Mesendoderm (in vitro differentiated cells): Measurements from ENCODE around the gene CTNND2.
A peak's percentile ranks its signal among the peaks of the same experiment; 100 is the strongest.

Source experiments
- DNase-seq: peaks from one replicate; pipeline ENCODE4 v3.0.0; 2013
- H2AK5ac ChIP-seq: 2 replicates; pipeline ENCODE4 v1.6.1; 2013; ENCODE audit warnings: low read length, inconsistent platforms
- H2BK120ac ChIP-seq: 2 replicates; pipeline ENCODE4 v1.6.1; 2013; ENCODE audit warnings: low read depth, mild to moderate bottlenecking, low read length, moderate library complexity, mixed read lengths
- H2BK15ac ChIP-seq: replicated peaks from 2 replicates; pipeline ENCODE4 v1.6.1; 2013; ENCODE audit warnings: low read depth, mild to moderate bottlenecking, moderate library complexity
- H2BK5ac ChIP-seq: 2 replicates; pipeline ENCODE4 v1.6.1; 2013; ENCODE audit warnings: low read length, inconsistent platforms
- H3K18ac ChIP-seq: 2 replicates; pipeline ENCODE4 v1.6.1; 2013; ENCODE audit warnings: mild to moderate bottlenecking, low read length, mixed read lengths
- H3K23ac ChIP-seq: one replicate; pipeline ENCODE4 v1.6.1; 2013; ENCODE audit warnings: low read length
- H3K27ac ChIP-seq: 2 replicates; pipeline ENCODE4 v1.5.1; 2013; ENCODE audit warnings: low read depth, mild to moderate bottlenecking, inconsistent platforms, low read length, moderate library complexity
- H3K27me3 ChIP-seq: 2 replicates; pipeline ENCODE4 v1.6.1; 2013; ENCODE audit warnings: low read length, control low read depth, mild to moderate bottlenecking, inconsistent platforms; ENCODE audit not compliant: insufficient read depth, poor library complexity
- H3K36me3 ChIP-seq: 2 replicates; pipeline ENCODE4 v1.6.1; 2013; ENCODE audit warnings: low read length, inconsistent platforms; ENCODE audit not compliant: control insufficient read depth, insufficient read depth
- H3K4ac ChIP-seq: one replicate; pipeline ENCODE4 v1.6.1; 2013; ENCODE audit warnings: low read depth, mild to moderate bottlenecking, low read length, moderate library complexity
- H3K4me1 ChIP-seq: 2 replicates; pipeline ENCODE4 v1.6.1; 2013; ENCODE audit warnings: low read depth, low read length, inconsistent platforms; ENCODE audit not compliant: control insufficient read depth
- H3K4me2 ChIP-seq: 2 replicates; pipeline ENCODE4 v1.6.1; 2013; ENCODE audit warnings: low read length
- H3K4me3 ChIP-seq: 2 replicates; pipeline ENCODE4 v1.5.1; 2013; ENCODE audit warnings: mild to moderate bottlenecking, low read length
- H3K56ac ChIP-seq: one replicate; pipeline ENCODE4 v1.6.1; 2013; ENCODE audit warnings: low read length
- H3K79me1 ChIP-seq: 2 replicates; pipeline ENCODE4 v1.6.1; 2013; ENCODE audit warnings: low read length, inconsistent platforms
- H3K79me2 ChIP-seq: 2 replicates; pipeline ENCODE4 v1.6.1; 2013; ENCODE audit warnings: mild to moderate bottlenecking, low read length; ENCODE audit not compliant: control insufficient read depth, insufficient read depth
- H3K9ac ChIP-seq: 2 replicates; pipeline ENCODE4 v1.6.1; 2013; ENCODE audit warnings: low read length, inconsistent platforms
- H4K5ac ChIP-seq: one replicate; pipeline ENCODE4 v1.6.1; 2013; ENCODE audit warnings: low read length
- H4K8ac ChIP-seq: one replicate; pipeline ENCODE4 v1.6.1; 2013; ENCODE audit warnings: low read depth, mild to moderate bottlenecking, control low read depth, low read length, moderate library complexity
- WGBS: extraction: QIAGEN DNeasy Blood & Tissue Kit; methylation state at CpG from one replicate; pipeline ENCODE4 v1.1.7; 2013; ENCODE audit warnings: low lambda C conversion rate, missing lambda C conversion rate; ENCODE audit not compliant: insufficient coverage; ENCODE audit errors: extremely low coverage; 5-methylcytosine and 5-hydroxymethylcytosine counted together

Gene CTNND2

GRCh38 chr5:11153670-11154382, 750.4 kb downstream of the CTNND2 start:
- no peaks in the 10 kb centered on the region for H3K4me1 ChIP-seq
- no peak overlapping the region for H3K4ac ChIP-seq
- no peak overlapping the region for H3K23ac ChIP-seq
- no peaks in the 10 kb centered on the region for H3K79me2 ChIP-seq
- H3K27me3 ChIP-seq = no peaks in the 10 kb centered on the region
- H2BK5ac ChIP-seq = no peak overlapping the region
- H2AK5ac ChIP-seq = no peak overlapping the region
- H3K79me1 ChIP-seq = no peaks in the 10 kb centered on the region
- no peak overlapping the region for H3K18ac ChIP-seq
- no peak overlapping the region for H4K8ac ChIP-seq
- no peak for DNase-seq
- no peak overlapping the region for H3K9ac ChIP-seq
- no peaks in the 10 kb centered on the region for H3K36me3 ChIP-seq
- no peak overlapping the region for H4K5ac ChIP-seq
- no peak overlapping the region for H3K56ac ChIP-seq
- no peak overlapping the region for H3K4me3 ChIP-seq
- H3K4me2 ChIP-seq = no peak overlapping the region
- H3K27ac ChIP-seq = no peak overlapping the region
- H2BK15ac ChIP-seq = no peak overlapping the region
- no peak overlapping the region for H2BK120ac ChIP-seq
- WGBS = no CpG with 5 or more reads among the region's 12 CpGs

DNA sequence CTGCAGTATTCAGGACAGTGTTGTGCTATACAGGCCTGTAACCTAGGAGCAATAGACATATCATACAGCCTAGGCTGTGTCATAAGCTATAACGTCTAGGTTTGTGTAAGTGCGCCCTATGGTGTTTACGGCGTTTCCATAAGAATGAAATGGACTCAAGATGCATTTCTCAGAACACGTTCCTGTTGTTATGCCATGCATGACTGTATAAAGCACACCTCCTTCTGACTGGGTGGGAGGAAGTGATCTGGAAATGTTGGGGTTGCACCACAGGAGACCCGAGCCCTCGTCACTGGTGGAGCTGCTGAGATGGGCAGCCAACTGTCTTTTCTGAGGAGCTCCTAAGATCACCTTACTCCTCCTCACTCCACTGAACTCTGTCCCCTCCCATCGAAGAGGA, 751.9 kb downstream of the CTNND2 start:
- H3K4me1 ChIP-seq = no peaks in the 10 kb centered on the region
- H3K23ac ChIP-seq = no peak overlapping the region
- H3K4me2 ChIP-seq = no peak overlapping the region
- no peak overlapping the region for H2BK120ac ChIP-seq
- H3K27ac ChIP-seq = no peak overlapping the region
- no peak overlapping the region for H4K5ac ChIP-seq
- no peak overlapping the region for H3K56ac ChIP-seq
- H2AK5ac ChIP-seq = no peak overlapping the region
- no peak overlapping the region for H3K18ac ChIP-seq
- no peaks in the 10 kb centered on the region for H3K79me1 ChIP-seq
- H3K4ac ChIP-seq = no peak overlapping the region
- no peaks in the 10 kb centered on the region for H3K27me3 ChIP-seq
- no peak for DNase-seq
- H3K4me3 ChIP-seq = no peak overlapping the region
- no peak overlapping the region for H2BK5ac ChIP-seq
- WGBS = no CpG with 5 or more reads among the region's 8 CpGs
- H2BK15ac ChIP-seq = no peak overlapping the region
- no peaks in the 10 kb centered on the region for H3K79me2 ChIP-seq
- no peak overlapping the region for H4K8ac ChIP-seq
- no peak overlapping the region for H3K9ac ChIP-seq
- no peaks in the 10 kb centered on the region for H3K36me3 ChIP-seq

GRCh38 chr5:11150976-11151375, 753.3 kb downstream of the CTNND2 start:
- no peak overlapping the region for H2BK15ac ChIP-seq
- H2BK120ac ChIP-seq = no peak overlapping the region
- WGBS = no CpG with 5 or more reads among the region's 5 CpGs
- no peak overlapping the region for H3K4me2 ChIP-seq
- no peaks in the 10 kb centered on the region for H3K4me1 ChIP-seq
- H4K5ac ChIP-seq = no peak overlapping the region
- no peak for DNase-seq
- no peak overlapping the region for H3K4me3 ChIP-seq
- no peak overlapping the region for H3K9ac ChIP-seq
- no peaks in the 10 kb centered on the region for H3K79me2 ChIP-seq
- no peak overlapping the region for H2BK5ac ChIP-seq
- no peak overlapping the region for H2AK5ac ChIP-seq
- no peak overlapping the region for H3K56ac ChIP-seq
- H3K79me1 ChIP-seq = no peaks in the 10 kb centered on the region
- no peak overlapping the region for H3K27ac ChIP-seq
- H3K27me3 ChIP-seq = no peaks in the 10 kb centered on the region
- no peak overlapping the region for H3K4ac ChIP-seq
- no peak overlapping the region for H3K23ac ChIP-seq
- H3K36me3 ChIP-seq = no peaks in the 10 kb centered on the region
- H3K18ac ChIP-seq = no peak overlapping the region
- no peak overlapping the region for H4K8ac ChIP-seq

DNA sequence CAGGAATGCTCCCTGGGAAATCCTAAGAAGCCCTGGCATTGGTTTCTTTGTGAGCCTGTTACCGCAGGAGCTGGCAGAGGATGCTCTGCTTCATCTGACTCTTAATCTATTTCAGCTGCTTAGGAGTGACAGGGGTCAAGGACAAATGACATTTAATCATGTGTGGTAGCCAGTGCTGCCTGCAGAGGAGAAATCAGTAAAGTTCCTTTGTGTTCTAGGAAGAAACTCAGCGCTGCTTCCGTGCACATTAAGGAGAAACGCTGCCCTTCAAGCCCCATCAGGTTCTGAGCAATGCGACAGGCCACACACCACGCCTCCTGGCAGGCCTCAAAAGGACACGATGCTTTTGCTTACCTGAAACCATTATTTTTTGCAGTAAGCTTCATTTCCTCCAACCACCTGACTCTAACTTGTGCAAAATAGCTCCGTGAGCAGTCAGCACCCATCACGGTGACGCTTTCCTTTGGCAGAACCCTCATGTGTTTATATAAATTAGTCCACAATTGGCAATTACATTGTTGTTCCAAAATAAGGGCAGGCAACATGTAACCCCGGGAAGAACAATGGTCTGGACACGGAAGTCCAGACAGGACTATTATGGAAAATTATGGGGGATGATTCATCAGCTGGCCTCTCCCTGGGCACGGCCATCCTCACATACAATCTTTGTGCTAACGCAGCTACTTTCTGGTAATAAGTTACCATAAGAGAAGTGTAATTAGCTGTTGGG, 755.3 kb downstream of the CTNND2 start:
- H3K36me3 ChIP-seq = no peaks in the 10 kb centered on the region
- H3K27me3 ChIP-seq = no peaks in the 10 kb centered on the region
- no peak overlapping the region for H3K23ac ChIP-seq
- H3K56ac ChIP-seq = no peak overlapping the region
- DNase-seq = no peak
- no peak overlapping the region for H2BK15ac ChIP-seq
- H4K5ac ChIP-seq = no peak overlapping the region
- H3K4me2 ChIP-seq = no peak overlapping the region
- WGBS = no CpG with 5 or more reads among the region's 14 CpGs
- H3K9ac ChIP-seq = no peak overlapping the region
- no peaks in the 10 kb centered on the region for H3K79me1 ChIP-seq
- no peak overlapping the region for H2BK120ac ChIP-seq
- peak overlapping the region; percentile 10 for H3K27ac ChIP-seq
- no peak overlapping the region for H2AK5ac ChIP-seq
- H3K79me2 ChIP-seq = no peaks in the 10 kb centered on the region
- no peak overlapping the region for H3K4me3 ChIP-seq
- H4K8ac ChIP-seq = no peak overlapping the region
- H2BK5ac ChIP-seq = no peak overlapping the region
- no peaks in the 10 kb centered on the region for H3K4me1 ChIP-seq
- no peak overlapping the region for H3K18ac ChIP-seq
- H3K4ac ChIP-seq = no peak overlapping the region

- H3K36me3 ChIP-seq = no peaks in the 10 kb centered on the region
- H3K18ac ChIP-seq = no peak overlapping the region
- no peak overlapping the region for H3K4me3 ChIP-seq
- H3K23ac ChIP-seq = no peak overlapping the region
- no peak overlapping the region for H3K4me2 ChIP-seq
- H2BK15ac ChIP-seq = no peak overlapping the region
- no peak overlapping the region for H4K5ac ChIP-seq
- DNase-seq = no peak
- no peak overlapping the region for H3K4ac ChIP-seq
- no peaks in the 10 kb centered on the region for H3K27me3 ChIP-seq
- H4K8ac ChIP-seq = no peak overlapping the region
- H3K79me1 ChIP-seq = no peaks in the 10 kb centered on the region
- no peaks in the 10 kb centered on the region for H3K4me1 ChIP-seq
- no peak overlapping the region for H3K9ac ChIP-seq
- H3K27ac ChIP-seq = no peak overlapping the region
- no peak overlapping the region for H2BK120ac ChIP-seq
- WGBS = no CpG with 5 or more reads among the region's 4 CpGs
- H3K56ac ChIP-seq = no peak overlapping the region
- no peak overlapping the region for H2BK5ac ChIP-seq
- H2AK5ac ChIP-seq = no peak overlapping the region
- no peaks in the 10 kb centered on the region for H3K79me2 ChIP-seq
Measured at GRCh38 chr5:11146171-11146570, 758.1 kb downstream of the CTNND2 start.
